HEK293T (cell line): ENCODE data around the gene PCYT1A.

ENCODE experiments used
- LEF1 ChIP-seq: fragments of 450-650 bp; IDR thresholded peaks from 2 replicates; pipeline ENCODE4 v1.6.1; 2017; ENCODE audit warnings: mild to moderate bottlenecking, borderline replicate concordance
- NFRKB ChIP-seq: fragments of 450-650 bp; IDR thresholded peaks from 2 replicates; pipeline ENCODE4 v1.6.1; 2016; ENCODE audit warnings: mild to moderate bottlenecking, moderate library complexity
- TARDBP ChIP-seq: fragments of 450-650 bp; IDR thresholded peaks from 2 replicates; pipeline ENCODE4 v1.6.1; 2016

- no peak for TF ChIP-seq TARDBP
- TF ChIP-seq LEF1: no peak
- TF ChIP-seq NFRKB: no peak
Measured at GRCh38 chr3:196237203-196237602, 50.3 kb downstream of the PCYT1A start.
